Peyer's patch (tissue), 4 donors: ENCODE measurements around the gene GREB1L. TPM values are rescaled to one million over a fixed set of nuclear protein-coding genes. Genes with fewer than 3 reads are reported as not detected.

Source experiments
- DNase-seq, 3 donors: peaks; one replicate each; pipeline ENCODE4 v3.0.0-alpha.2; 2017 to 2019
- H3K27ac ChIP-seq, 4 donors: fragments of 200-600 bp; sonication (generic); one replicate each; pipeline ENCODE4 v1.5.1; 2016 to 2019
- H3K27me3 ChIP-seq, 2 donors: fragments of 200-600 bp; sonication (generic); one replicate each; pipeline ENCODE4 v1.5.1; 2019
- H3K36me3 ChIP-seq, 3 donors: fragments of 200-600 bp; sonication (generic); one replicate each; pipeline ENCODE4 v1.5.1; 2016 to 2019
- H3K4me1 ChIP-seq, 4 donors: fragments of 200-600 bp; sonication (generic); one replicate each; pipeline ENCODE4 v1.5.1; 2016 to 2019
- H3K4me3 ChIP-seq, 4 donors: fragments of 200-600 bp; sonication (generic); 1 replicate in 3 of 4; 2 replicates in 1 of 4; pipeline ENCODE4 v1.5.1; 2016 to 2019; ENCODE audit warnings: mild to moderate bottlenecking in 1 of 4
- H3K9me3 ChIP-seq, 4 donors: fragments of 200-600 bp; sonication (generic); one replicate each; pipeline ENCODE4 v1.5.1; 2016 to 2019; ENCODE audit warnings: mild to moderate bottlenecking in 1 of 4
- CTCF ChIP-seq, 6 experiments: fragments of 450-650 bp in 4 of 6; fragments of 200-600 bp in 2 of 6; sonication (generic) in 1 of 6; IDR thresholded peaks; one replicate each; pipeline ENCODE4 v1.5.1; 2017 to 2019; ENCODE audit warnings: antibody characterized with exemption in 6 of 6, mild to moderate bottlenecking in 3 of 6, moderate library complexity in 1 of 6
- POLR2A ChIP-seq, 2 donors: fragments of 450-650 bp; IDR thresholded peaks; one replicate each; pipeline ENCODE4 v1.5.1; 2017; ENCODE audit warnings: antibody characterized with exemption in 2 of 2, mild to moderate bottlenecking in 2 of 2, moderate library complexity in 2 of 2
- total RNA-seq, 4 donors: library from RNA; depleted of rRNA; stranded (reverse); fragments of >200 nt; gene quantifications; one replicate each; pipeline ENCODE4 v1.1.0, GENCODE V29; 2016

Gene GREB1L
- total RNA-seq, 4 donors from 2014 or later, result 0.53 to 3.3 (median 2.8) TPM

- Histone ChIP-seq H3K9me3 (no peaks in the 10 kb centered on the region), H3K4me3 (no peak overlapping the region), H3K4me1 (no peaks in the 10 kb centered on the region), H3K36me3 (no peaks in the 10 kb centered on the region), H3K27ac (no peak overlapping the region), H3K27me3 (no peaks in the 10 kb centered on the region)
- TF ChIP-seq POLR2A (IDR thresholded peaks at IDR 0.05), result no peak
- no peak for TF ChIP-seq CTCF (IDR thresholded peaks at IDR 0.05)
- DNase-seq, result no peak
These were observed 13.2 kb downstream of the GREB1L start for GRCh38 chr18:21255211-21255610.

- no peak overlapping the region for H3K27ac ChIP-seq
These were observed 15.4 kb downstream of the GREB1L start for GRCh38 chr18:21257386-21257785.

GRCh38 chr18:21260621-21261020, 18.6 kb downstream of the GREB1L start:
- Histone ChIP-seq H3K36me3 (no peaks in the 10 kb centered on the region), H3K4me3 (no peak overlapping the region), H3K27ac (no peak overlapping the region), H3K4me1 (no peaks in the 10 kb centered on the region), H3K27me3 (no peaks in the 10 kb centered on the region), H3K9me3 (no peaks in the 10 kb centered on the region)
- DNase-seq, result no peak
- TF ChIP-seq CTCF (IDR thresholded peaks at IDR 0.05), result no peak
- no peak for TF ChIP-seq POLR2A (IDR thresholded peaks at IDR 0.05)

More at GRCh38 chr18:21257386-21257785, 15.4 kb downstream of the GREB1L start:
- Histone ChIP-seq H3K36me3 (no peaks in the 10 kb centered on the region), H3K27me3 (no peaks in the 10 kb centered on the region), H3K9me3 (no peaks in the 10 kb centered on the region), H3K4me1 (no peaks in the 10 kb centered on the region), H3K4me3 (no peak overlapping the region)
- no peak for DNase-seq
- TF ChIP-seq CTCF (IDR thresholded peaks at IDR 0.05) (no peak), POLR2A (IDR thresholded peaks at IDR 0.05) (no peak)

GRCh38 chr18:21261352-21261751, 19.3 kb downstream of the GREB1L start:
- Histone ChIP-seq H3K36me3 (no peaks in the 10 kb centered on the region), H3K27ac (no peak overlapping the region), H3K9me3 (no peaks in the 10 kb centered on the region), H3K27me3 (no peaks in the 10 kb centered on the region), H3K4me3 (no peak overlapping the region), H3K4me1 (no peaks in the 10 kb centered on the region)
- no peak for TF ChIP-seq POLR2A (IDR thresholded peaks at IDR 0.05)
- no peak for TF ChIP-seq CTCF (IDR thresholded peaks at IDR 0.05)
- no peak for DNase-seq

- H3K27me3 ChIP-seq, result no peaks in the 10 kb centered on the region
- TF ChIP-seq POLR2A (IDR thresholded peaks at IDR 0.05) (no peak), CTCF (IDR thresholded peaks at IDR 0.05) (no peak)
- H3K9me3 ChIP-seq, result no peaks in the 10 kb centered on the region
- no peaks in the 10 kb centered on the region for H3K4me1 ChIP-seq
- no peaks in the 10 kb centered on the region for H3K36me3 ChIP-seq
- no peak for DNase-seq
- no peak overlapping the region for H3K27ac ChIP-seq
- H3K4me3 ChIP-seq, result no peak overlapping the region
These were observed 20.2 kb downstream of the GREB1L start for GRCh38 chr18:21262244-21262643.

- TF ChIP-seq POLR2A (IDR thresholded peaks at IDR 0.05) (no peak), CTCF (IDR thresholded peaks at IDR 0.05) (no peak)
- Histone ChIP-seq H3K36me3 (no peaks in the 10 kb centered on the region), H3K4me1 (no peaks in the 10 kb centered on the region), H3K27me3 (no peaks in the 10 kb centered on the region), H3K9me3 (no peaks in the 10 kb centered on the region), H3K27ac (no peak overlapping the region), H3K4me3 (no peak overlapping the region)
- DNase-seq, result no peak
These were observed 20.9 kb downstream of the GREB1L start for GRCh38 chr18:21262979-21263378.
